Erythroblast (primary cell): ENCODE data around the gene OR8D1.
"Not testable (repeated sequence)": the region's sequence is repeated elsewhere in the genome, so short reads cannot be mapped to it uniquely, and the experiment has no call there.

Experiments
- DNase-seq, 2 experiments: peaks; one replicate each; lab custom pipeline; 2025; lab: John Stamatoyannopoulos, UW
- GATA1 ChIP-seq: IDR thresholded peaks from 2 replicates; pipeline ENCODE4 v1.6.1; 2011; ENCODE audit warnings: low read depth, mild to moderate bottlenecking, control low read depth, low read length, moderate library complexity
- POLR2A ChIP-seq: IDR thresholded peaks from 2 replicates; pipeline ENCODE4 v1.6.1; 2011; ENCODE audit warnings: mild to moderate bottlenecking, low read length

OR8D1 gene

DNA sequence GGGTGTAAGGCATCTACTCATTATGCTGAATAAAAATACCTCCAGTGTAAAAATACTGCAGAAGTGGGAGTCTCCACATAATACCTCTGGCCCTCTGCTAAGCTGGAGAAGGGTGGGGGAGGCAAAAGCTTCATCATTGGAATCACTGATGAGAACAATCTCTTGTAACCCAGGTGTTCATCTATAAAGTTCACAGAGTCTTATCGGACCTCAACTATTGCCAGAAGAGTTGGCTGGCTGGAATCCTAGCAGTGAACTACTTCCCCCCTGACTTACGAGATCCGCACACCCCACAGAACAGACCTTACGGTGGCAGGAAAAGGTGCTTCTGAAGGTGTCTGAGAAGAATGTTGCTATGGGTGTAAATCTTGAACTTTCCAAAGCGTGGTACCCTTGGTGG lies 2.5 kb downstream of the OR8D1 start:
- no peak for DNase-seq
- TF ChIP-seq GATA1 (no peak), POLR2A (no peak)

- no peak for DNase-seq
Measured at GRCh38 chr11:124310721-124311120, 3.0 kb downstream of the OR8D1 start.

GRCh38 chr11:124307093-124307492 lies 6.7 kb downstream of the OR8D1 start:
- TF ChIP-seq GATA1, result no peak
- no peak for TF ChIP-seq POLR2A
- no peak for DNase-seq

More at GRCh38 chr11:124310721-124311120, 3.0 kb downstream of the OR8D1 start:
- TF ChIP-seq GATA1, result no peak
- TF ChIP-seq POLR2A, result no peak

- TF ChIP-seq GATA1 (no peak), POLR2A (no peak)
- no peak for DNase-seq
Measured at GRCh38 chr11:124302347-124303125, 11.2 kb downstream of the OR8D1 start.

DNA sequence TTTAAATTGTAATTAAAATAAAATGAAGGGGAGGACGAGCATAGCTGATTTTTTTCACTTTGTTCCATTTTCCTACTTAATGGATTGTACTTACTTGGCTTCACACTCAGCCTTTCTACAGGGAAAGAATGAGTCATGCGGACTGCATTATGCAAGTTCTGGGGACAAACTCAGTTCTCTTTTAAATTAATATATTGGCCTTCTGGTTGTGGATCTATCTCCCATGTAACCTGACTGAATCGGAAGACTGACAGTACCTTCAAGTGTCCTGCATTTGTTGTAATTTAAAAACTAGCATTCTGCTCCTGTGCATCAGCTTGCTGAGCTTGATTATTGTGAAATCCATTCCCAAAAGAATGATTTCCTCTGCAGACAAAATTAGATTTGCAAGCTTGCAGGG lies 12.2 kb downstream of the OR8D1 start:
- TF ChIP-seq GATA1 (no peak), POLR2A (no peak)
- no peak for DNase-seq

GRCh38 chr11:124297921-124298320 lies 15.8 kb downstream of the OR8D1 start:
- TF ChIP-seq POLR2A (no peak), GATA1 (no peak)
- DNase-seq, result no peak

DNA sequence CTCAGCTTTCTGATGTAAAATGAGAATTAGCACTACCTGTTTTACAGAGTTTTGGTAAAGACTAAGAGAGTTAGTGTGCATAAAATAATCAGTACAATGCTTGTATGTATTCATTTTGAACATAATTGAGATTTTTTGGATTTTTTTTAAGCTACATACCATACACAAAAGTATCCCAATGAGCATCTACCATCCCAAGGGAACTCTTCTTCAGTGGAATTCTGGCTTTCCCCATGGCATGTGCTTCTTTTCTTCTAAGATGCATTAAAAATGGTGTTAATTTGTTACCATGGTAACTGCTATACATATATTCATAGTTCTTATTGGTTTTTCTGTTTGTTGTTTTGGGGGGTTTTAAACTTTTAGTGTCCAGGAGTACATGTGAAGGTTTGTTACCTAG lies 17.7 kb downstream of the OR8D1 start:
- no peak for DNase-seq
- TF ChIP-seq POLR2A (no peak), GATA1 (no peak)

DNA sequence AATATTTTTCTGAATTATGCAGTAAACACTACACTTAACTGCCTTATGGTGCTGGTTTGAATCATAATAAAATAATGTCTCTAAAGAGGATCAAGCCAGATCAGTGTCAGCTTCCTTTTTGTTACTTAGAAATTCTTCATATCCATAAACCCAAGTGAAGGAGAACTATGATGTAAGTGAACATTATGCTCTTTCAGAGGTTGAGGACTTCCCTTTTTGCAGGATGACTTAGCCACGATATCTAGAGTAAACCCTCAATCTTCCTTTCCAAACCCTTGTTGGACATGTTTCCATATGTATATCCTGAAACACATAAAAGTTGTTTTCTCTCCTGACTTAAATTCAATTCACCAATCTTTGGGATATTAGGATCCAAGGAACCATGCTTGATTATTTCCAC lies 19.1 kb downstream of the OR8D1 start:
- no peak for DNase-seq
- TF ChIP-seq POLR2A (no peak), GATA1 (no peak)

GRCh38 chr11:124285610-124286344 lies 28.0 kb downstream of the OR8D1 start:
- DNase-seq, result no peak
- no peak for TF ChIP-seq GATA1
- no peak for TF ChIP-seq POLR2A

- no peak for DNase-seq
- TF ChIP-seq GATA1 (no peak), POLR2A (no peak)
Measured at GRCh38 chr11:124278261-124278660, 35.5 kb downstream of the OR8D1 start.

DNA sequence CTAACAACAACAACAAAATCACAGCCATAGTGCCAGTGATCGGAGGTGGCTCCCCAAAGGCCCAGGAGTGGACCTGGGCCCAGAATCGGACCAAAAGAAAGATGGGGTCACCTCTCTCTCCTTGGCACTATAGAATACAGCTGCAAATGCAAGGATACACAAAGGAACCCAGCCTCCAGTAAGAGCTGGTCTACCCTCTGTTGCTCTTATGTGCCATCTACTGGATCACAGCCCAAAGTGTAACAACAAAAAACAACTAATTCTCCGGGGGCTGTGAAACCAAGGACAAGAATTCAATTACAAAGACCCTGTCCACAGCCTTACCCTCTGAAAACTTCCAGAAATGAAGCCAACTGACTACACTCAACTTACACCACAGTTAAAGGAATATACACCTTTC lies 35.9 kb downstream of the OR8D1 start:
- no peak for TF ChIP-seq GATA1
- no peak for TF ChIP-seq POLR2A
- DNase-seq, result peak; percentile 48 to 59

DNA sequence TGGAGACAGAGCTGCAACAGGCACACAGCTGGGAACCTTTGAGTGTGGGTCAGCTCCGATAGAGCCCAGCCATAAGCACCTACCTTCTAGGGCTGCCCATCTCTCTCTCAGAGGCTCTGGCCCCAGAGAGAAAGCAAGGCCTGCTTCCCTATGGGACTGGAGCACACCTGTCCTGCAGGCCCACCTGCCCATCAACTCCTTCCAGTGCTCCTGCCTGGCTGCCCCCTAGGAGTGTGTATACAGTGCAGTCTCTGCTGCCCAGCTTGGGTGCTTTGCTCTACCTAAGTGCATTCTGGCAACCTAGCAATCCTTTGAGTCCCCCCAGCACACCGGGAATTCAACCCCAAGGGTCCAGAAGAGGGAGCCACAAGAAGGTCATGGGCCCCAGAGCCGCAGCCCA lies 36.5 kb downstream of the OR8D1 start:
- no peak for DNase-seq
- TF ChIP-seq GATA1 (no peak), POLR2A (no peak)

DNA sequence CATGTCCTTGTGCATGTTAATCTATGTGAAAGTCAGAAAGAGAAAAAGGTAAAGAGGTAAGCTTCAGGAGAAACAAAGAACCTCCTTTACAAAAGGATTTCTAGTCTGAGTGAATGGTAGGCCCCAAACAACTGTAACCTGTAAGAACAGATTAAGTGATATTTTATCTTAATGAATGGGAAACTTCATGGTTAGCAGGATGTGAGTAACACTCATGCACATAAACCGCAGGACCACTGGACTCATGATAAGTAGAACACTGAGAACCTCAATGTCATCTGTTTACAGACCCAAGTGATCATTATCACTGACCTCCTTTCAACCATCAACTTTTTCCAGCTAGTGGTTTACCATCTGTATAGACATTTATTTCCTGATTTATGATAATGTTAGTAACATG lies 37.7 kb downstream of the OR8D1 start:
- TF ChIP-seq POLR2A, result no peak
- TF ChIP-seq GATA1, result no peak
- DNase-seq, result peak; percentile 39 to 73

- DNase-seq, result no peak
Measured at GRCh38 chr11:124274000-124274399, 39.7 kb downstream of the OR8D1 start.

GRCh38 chr11:124270886-124271285 lies 42.9 kb downstream of the OR8D1 start:
- not testable (repeated sequence) for DNase-seq

More at GRCh38 chr11:124274000-124274399, 39.7 kb downstream of the OR8D1 start:
- TF ChIP-seq GATA1 (no peak), POLR2A (no peak)

DNA sequence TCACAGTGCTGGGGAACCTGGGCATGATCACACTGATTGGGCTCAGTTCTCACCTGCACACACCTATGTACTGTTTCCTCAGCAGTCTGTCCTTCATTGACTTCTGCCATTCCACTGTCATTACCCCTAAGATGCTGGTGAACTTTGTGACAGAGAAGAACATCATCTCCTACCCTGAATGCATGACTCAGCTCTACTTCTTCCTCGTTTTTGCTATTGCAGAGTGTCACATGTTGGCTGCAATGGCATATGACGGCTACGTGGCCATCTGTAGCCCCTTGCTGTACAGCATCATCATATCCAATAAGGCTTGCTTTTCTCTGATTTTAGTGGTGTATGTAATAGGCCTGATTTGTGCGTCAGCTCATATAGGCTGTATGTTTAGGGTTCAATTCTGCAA lies 48.7 kb downstream of the OR8D1 start:
- peak; percentile 8 to 53 for DNase-seq
